Ureter (tissue), 1 donor: ENCODE measurements around the gene ITGA7. TPM values are rescaled to one million over a fixed set of nuclear protein-coding genes. Genes with fewer than 3 reads are reported as not detected.
"Not testable (repeated sequence)": the region's sequence is repeated elsewhere in the genome, so short reads cannot be mapped to it uniquely, and the experiment has no call there.

Experiments
- DNase-seq: peaks from one replicate; pipeline ENCODE4 v3.0.0-alpha.2; 2020; ENCODE audit warnings: low spot score
- total RNA-seq: library from RNA; stranded (reverse); gene quantifications from one replicate; pipeline ENCODE4 v1.2.4, GENCODE V29; 2023
- donor health status: DM: yes; HTN: yes; CAD: no.

The ITGA7 gene
- total RNA-seq, 1 donor from 2014 or later: 99.7 TPM

DNA sequence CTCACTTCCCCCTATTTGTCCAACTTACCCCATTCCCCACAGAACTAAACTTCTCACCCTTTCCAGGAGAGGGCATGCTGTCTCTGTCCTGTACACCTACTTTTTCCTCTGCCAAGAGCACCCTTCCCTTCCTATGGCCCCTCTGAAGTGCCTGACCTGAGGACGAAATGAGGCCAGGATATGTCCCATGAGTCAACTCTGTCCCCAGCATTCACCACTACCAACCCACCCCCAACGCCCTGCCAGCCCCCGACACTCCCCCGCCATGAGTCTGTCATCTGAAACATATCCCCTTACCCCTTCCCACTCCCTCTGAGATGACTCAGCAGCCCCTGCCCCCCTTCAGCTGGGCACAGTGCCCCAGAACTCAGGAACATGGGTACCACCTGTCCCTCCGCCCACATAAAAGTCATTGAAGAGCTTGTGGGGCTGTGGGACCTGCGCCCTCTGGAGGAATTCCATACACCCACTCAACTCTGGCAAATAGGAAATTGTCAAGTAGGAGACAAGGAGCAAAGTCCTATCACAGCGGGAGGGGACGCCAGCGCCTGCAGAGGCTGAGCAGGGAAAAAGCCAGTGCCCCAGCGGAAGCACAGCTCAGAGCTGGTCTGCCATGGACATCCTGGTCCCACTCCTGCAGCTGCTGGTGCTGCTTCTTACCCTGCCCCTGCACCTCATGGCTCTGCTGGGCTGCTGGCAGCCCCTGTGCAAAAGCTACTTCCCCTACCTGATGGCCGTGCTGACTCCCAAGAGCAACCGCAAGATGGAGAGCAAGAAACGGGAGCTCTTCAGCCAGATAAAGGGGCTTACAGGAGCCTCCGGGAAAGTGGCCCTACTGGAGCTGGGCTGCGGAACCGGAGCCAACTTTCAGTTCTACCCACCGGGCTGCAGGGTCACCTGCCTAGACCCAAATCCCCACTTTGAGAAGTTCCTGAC, 26.3 kb downstream of the ITGA7 start:
- no peak for DNase-seq

DNA sequence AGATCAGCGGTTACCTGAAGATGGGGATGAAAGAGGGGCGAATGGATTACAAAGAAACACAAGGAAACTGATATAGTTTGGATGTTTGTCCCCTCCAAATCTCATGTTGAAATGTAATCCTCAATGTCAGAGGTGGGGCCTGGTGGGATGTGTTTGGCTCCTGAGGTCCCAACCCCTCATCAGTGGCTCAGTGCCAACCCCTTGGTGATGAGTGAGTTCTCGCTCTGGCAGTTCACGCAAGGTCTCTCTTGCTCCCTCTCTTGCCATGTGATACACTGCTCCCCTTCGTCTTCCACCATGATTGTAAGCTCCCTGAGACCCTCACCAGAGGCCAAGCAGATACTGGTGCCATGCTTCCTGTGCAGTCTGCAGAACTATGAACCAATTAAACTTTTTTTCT, 28.0 kb downstream of the ITGA7 start:
- DNase-seq: no peak

DNA sequence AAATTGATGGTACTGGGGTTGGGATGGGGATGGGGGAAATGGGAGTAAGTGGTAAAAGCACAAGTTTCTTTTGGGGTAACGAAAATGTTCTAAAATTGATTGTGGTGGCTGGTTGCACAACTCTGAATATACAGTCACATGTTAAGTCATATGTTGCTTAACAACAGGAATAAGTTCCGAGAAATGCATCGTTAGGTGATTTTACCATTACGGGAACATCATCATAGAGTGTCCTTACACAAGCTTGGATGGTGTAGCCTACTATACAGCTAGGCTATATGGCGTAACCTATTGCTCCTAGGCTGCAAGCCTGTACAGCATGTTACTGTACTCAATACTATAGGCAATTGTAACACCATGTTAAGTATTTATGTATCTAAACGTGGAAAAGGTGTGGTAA, 31.0 kb downstream of the ITGA7 start:
- DNase-seq: no peak

DNA sequence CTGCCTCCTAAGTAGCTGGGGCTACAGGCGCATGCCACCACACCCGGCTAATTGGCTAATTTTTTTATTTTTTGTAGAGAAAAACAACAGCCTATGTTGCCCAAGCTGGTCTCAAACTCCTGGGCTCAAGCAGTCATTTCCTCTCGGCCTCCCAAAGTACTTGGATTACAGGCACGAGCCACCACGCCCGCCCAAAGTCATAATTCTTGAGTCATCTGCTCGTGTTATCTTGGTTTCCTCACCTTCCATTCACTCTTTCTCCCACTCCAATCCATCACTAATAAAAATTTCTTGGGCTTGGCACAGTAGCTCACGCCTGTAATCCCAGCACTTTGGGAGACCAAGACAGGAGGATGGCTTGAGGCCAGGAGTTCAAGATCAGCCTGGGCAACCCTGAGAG, 32.0 kb downstream of the ITGA7 start:
- DNase-seq: no peak

DNA sequence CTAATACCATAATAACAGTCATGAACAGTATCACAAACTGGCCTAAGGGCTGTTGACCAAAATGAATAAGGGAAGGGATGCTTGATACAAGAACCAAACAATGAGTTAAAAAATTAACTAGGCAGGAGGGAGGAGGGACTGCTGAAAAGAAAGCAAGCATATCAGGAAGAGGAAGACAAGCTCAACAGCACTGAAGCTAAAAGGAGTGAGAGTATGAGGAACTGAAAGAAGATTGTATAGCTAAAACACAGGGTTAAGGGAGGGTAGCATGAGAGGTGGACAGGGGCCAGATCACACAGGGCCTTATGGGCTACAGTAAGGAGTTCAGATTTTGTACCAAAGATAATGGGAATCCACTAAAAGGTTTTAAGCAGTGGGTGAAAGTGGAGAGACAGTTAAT, 34.1 kb downstream of the ITGA7 start:
- no peak for DNase-seq

DNA sequence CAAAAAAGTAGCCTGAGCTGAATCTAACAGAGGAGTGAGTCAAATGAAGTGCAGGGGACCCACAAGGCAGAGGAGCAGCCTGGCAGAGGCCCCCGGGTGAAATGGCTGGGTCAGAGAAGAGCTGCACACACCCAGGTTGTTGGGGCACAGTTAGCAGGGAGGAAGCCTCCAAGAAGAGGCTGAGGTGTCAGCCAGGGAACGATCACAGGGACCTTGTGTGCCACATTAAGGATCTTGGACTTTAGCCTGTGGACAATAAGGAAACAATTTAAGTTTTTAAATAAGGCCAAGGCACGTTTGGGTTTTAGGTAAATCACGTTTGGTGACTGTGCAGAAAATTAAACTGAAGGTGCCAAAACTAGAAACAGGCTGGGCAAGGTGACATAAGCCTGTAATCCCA, 36.0 kb downstream of the ITGA7 start:
- DNase-seq: no peak

DNA sequence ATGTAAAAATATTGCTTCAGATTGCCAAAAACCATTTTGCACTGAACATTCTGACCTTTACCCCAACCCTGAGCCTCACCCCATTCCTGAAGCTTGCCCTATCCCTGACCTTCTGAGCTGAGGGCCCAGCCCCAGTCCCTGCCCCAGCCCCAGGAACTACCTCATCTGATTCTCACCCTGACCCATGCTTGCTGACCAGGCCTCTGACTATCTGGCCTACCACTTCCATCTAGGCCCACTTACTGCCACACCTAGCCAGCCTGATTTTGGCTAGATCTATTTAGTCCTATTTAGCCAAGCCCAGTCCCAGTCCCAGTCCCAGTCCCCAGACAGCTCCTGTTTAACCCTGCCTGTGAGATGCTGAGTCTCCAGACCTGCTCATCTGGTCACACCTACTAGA, 37.4 kb downstream of the ITGA7 start:
- DNase-seq: no peak

DNA sequence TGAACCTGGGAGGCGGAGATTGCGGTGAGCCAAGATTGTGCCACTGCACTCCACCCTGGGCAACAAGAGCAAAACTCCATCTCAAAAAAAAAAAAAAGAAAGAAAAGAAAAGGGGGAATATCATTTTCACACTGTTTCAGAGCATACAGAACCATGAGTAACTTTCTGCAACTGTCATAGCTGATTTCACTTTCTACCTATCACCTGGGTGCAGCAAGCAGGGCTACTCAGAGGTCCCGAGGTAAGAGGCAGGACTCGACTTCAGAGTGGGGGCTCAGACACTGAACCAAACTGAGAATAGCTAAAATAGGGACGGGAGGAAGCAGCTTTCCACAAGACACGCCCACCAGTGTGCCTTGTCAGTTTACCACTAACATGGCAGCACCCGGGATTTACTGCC, 41.2 kb downstream of the ITGA7 start:
- no peak for DNase-seq

DNA sequence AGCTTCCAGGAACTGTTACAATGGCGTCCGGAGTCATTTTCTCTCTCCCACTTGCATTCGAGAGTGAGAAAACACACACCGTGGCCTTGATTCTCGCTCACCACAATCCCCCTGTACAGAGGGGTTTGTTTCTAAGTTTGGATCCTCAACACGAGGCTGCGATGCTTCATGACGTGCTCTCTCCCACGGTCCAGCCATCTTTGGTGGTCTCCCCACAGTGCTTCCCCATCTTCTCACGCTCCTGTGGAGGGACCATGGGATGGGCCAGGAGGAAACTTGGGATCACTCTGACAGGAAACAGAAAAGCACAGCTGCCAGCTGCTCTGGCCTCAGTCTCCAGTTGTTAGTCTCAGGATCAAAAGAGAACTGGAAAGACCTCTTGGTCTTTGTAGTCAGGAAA, 42.9 kb downstream of the ITGA7 start:
- DNase-seq: no peak

DNA sequence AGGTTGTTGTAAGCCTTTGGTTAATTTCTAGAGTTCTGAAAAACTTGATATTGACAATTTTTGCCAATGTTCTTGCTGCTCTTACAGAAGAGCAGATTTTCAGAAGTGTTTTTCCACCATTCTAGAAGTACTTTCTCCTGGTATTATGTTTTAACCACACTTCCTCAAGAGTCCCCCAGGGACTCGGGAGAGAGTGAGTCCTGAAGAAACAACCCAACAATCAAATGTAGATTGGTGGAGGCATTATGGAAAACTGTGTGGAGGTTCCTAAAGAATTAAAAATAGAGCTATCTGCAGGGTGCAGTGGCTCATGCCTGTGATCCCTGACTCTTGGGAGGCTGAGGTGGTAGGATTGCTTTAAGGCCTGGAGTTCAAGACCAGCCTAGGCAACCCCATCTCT, 44.3 kb downstream of the ITGA7 start:
- no peak for DNase-seq

DNA sequence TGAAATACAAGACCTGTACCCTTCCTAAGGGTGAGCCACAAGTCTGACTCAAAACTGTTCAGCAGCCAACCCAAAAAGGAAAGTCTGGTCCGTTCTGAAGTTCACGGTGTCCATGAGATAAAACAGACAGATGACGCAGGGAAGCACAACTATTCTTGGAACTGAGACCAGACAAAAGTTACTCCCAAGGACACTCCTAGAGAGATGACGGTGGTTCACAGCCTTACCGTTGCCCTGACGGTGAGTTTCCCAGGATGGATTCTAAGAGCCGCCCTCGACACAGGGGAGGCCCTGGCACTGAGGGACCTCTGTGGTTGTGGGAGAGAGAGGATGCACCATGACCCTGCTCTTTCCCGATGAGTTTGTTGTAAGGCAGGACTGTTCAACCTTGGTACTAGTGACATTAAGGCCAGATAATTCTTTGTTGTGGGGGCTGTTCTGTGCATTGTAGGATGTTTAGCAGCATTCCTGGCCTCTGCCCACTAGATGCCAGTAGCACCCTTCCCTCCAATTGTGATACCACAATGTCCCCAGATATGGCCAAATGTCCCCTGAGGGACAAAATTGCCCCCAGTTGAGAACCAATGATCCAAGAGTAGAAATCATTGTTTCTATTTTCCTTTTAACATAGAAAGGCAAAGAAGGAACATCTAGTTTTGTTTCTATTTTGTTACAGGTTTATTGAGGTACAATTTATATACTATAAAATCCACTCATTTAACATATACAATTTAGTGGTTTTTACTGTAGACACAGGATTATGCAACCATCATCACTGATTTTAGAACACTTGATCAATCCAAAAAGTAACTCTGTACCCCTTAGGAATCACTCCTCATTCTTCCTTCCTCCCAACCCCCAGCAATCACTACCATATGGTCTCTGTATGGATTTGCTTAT, 48.0 kb downstream of the ITGA7 start:
- no peak for DNase-seq

DNA sequence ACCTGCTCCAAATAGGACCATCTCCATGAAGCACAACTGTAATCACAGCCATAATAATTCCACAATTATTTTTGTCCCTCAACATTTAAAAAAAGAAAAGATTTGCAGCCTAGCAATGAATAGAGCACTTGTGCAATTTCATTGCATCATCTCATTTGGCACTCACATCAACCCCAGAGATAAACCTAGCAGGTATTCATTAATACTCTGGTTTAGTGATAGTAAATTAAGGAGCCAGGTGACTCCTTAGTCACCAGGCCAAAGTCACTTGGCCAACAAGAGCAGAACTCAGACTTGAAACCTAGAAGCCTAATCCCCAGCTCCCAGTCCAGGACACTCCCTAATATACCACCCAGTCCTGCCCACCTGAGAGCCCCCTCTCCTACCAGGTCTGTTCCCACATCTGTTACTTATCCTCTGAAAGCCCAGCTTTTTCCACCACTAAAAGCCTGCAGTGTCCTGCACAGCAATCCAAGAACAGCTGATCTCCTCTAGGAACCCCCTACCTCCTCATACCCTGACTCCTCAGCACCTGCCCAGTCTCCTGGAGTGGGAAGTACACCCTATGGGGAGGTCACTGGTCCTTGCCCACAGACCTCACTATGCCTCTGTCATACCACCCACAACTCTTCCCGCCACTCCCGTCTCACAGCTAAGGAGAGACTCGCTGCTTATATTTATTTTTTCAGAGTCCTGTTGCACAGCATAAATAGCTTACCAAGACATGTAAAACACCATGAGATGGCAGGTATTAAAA, 48.9 kb downstream of the ITGA7 start:
- no peak for DNase-seq

DNA sequence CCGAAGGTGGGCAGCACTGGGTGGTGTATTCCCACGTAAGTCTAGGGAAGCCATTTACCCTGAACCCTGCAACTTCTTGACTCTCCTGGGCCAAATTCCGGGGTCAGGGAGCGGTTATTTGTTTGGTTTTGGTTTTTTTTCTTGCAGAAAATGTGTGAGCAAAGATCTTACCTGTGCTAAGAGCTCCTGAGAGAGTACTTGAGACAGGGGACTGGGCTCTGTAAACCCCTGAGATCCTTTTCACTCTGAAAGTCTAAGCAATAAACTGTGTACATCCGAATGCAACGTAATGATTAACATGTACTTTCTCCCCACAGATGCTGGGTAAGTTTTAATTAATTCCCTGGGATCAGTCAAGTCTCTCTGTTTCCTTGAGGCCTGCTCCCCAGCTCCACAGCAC, 49.5 kb downstream of the ITGA7 start:
- DNase-seq: no peak

DNA sequence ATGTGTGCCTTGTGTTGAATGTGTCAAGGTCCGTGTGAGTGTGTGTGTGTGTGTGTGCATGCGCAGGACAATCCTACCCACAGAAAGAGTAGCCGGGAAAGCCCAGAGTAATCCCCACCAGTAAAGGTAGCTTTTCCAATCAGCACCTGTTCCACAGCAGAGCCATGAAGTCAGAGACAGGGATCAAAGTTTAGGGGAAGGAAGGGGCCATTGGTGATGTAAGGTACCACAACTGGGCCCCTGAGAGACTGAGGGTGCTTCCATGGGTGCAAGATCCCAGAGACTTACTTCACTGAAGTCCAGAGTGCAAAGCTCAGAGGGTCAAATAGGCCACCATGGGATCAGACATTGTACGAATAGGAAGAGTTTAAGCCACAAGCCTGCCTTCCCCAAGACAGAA, 50.5 kb downstream of the ITGA7 start:
- no peak for DNase-seq

DNA sequence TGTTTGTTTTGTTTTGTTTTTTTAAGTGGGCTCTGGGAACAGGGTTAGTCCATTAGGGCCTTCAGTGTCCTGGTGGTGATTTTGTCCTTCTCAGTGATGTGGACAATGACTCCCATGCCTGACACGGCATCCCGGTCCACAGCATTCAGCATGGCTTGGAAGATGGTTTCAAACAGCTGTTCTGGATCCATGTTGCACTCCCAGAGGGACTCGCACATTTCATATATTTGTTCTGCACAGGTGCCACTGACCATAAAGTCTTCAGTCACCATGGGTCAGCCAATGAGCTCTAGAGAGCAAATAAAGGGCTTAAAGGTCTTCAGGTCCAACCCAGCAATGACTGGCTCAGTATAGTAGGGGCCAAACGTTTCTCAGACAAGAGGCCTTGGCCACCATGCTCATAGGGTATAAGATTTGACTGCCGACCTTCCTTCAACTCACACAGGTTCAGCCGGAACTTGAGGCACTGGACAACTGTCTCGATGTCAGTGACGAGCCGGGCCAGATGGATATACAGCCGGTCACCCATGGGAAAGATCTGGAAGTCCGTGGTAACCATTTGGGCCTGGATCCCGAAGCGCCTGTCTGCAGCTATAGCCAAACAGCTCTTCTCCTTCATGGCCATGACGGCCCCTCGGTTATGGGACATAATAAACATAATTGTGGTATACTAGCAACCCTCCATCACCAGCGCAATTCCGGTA, 53.0 kb downstream of the ITGA7 start:
- DNase-seq: no peak

DNA sequence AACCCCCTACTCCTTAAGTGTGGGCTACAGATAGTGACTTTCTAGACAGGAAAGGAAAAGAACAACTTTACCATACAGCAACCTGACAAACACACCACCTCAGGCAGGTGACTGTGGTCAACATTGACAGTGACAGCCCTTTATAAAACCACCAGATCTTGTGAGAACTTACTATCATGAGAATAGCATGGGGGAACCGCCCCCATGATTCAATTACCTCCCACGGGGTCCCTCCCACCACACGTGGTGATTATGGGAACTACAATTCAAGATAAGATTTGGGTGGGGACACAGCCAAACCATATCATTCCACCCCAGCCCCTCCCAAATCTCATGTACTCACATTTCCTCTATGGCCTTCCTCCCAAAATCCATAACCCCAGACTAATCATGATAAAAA, 54.7 kb downstream of the ITGA7 start:
- no peak for DNase-seq

DNA sequence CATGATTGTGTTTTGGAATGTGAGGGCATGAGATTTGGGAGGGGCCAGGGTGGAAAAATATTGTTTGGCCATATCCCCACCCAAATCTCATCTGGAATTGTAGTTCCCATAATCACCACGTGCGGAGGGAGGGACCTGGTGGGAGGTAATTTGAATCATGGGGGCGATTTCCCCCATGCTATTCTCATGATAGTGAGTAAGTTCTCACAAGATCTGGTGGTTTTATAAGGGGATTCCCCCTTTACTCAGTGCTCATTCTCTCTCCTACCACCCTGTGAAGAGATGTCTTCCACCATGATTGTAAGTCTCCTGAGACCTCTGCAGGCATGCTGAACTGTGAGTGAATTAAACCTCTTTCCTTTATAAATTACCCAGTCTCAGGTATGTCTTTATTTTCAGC, 55.4 kb downstream of the ITGA7 start:
- no peak for DNase-seq

DNA sequence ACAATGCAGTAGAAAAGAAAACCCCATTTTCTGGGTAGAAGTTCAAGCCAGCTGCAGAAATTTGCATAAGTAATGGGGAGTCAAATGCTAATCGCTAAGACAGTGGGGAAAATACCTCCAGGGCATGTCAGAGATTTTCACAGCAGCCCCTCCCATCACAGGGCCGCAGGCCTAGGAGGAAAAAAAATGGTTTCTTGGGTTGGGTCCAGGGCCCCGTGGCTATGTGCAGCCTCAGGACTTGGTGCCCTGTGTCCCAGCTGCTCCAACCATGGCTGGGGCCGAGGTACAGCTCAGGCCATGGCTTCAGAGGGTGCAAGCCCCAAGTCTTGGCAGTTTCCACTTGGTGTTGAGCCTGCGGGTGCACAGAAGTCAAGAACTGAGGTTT, 56.4 kb downstream of the ITGA7 start:
- DNase-seq: no peak

DNA sequence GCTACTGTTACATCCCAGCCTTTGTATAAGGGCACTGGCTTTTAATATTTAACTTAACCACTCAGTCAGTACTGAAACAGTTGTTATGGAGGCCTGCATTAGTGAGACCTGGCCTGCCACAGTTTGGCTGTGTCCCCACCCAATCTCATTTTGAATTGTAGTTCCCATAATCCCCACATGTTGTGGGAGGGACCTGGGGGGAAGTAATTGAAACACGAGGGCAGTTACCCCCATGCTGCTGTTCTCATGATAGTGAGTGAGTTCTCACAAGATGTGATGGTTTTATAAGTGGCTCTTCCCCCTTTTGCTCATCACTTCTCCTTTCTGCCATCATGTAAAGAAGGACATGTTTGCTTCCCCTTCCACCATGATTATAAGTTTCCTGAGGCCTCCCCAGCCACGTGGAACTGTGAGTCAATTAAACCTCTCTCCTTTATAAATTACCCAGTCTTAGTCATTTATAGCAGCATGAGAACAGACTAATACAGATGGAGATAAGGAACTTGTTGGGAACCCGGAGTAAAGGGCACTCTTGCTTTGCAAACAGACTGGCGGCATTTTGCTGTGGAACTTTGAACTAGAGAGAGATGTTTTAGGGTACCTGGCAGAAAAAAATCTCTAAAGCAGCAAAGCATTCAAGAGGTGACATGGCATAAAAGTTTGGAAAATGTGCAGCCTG, 56.9 kb downstream of the ITGA7 start:
- not testable (repeated sequence) for DNase-seq

DNA sequence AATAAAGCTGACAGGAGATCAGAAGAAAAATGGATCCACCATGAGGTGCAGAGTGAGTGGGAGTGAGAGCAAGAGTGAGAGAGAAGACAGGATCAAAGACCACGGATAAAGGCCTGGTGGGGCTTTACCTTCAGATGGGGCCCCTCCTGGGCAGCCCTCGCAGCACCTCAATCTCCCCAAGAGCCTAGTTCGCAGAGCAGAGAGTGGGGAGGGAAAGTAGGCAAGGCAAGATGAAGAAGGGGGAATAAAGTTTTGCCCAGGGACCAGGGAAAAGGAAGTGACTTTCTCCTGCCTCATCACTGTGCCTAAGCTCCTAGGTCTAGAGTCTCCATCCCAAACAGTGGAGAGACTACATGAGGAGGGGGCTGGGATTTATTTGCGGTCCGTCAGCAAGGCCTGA, 60.7 kb downstream of the ITGA7 start:
- DNase-seq: no peak

DNA sequence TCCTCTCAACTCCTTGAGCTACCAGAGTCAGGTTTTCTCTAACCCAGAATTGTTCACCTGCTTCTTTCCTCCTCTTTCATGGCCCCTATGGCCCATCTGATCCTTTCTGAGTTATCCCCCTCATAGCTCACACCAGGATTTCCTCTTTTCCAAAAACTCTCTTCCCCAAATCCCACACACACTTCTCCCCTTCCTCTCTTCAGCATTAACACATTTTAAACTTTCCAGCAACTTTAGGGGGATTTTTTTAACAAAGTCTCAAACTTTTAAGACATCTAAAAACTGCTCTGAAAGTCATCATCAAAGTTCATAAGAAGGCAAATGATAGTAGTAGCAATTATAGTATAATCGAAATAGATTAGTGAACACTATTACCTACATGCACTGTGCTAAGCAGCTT, 63.1 kb downstream of the ITGA7 start:
- no peak for DNase-seq
